ENCODE data around the gene YIPF5.

The YIPF5 gene

DNA sequence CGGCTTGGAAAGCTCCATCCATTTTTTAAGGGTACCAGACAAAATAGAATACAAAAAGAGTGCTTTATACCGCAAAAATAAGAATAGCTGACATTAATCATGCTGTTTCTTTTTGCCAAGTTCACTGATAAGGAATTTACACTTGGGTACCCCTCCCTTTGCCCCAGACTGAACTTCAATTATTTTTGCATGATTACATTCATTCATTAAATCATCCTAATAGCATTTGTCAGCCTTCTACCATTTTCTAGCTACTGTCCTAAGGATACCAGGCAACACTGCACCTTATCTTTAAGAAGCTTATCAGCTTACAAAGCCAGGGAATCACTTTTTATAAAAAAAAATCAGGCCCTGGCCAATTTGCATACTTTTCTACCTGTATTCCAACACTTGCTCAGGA is 48.4 kb downstream of the YIPF5 start:
- DNase-seq, result no peak

- no peak for DNase-seq
Observed at GRCh38 chr5:144121577-144121976, 48.9 kb downstream of the YIPF5 start.

DNA sequence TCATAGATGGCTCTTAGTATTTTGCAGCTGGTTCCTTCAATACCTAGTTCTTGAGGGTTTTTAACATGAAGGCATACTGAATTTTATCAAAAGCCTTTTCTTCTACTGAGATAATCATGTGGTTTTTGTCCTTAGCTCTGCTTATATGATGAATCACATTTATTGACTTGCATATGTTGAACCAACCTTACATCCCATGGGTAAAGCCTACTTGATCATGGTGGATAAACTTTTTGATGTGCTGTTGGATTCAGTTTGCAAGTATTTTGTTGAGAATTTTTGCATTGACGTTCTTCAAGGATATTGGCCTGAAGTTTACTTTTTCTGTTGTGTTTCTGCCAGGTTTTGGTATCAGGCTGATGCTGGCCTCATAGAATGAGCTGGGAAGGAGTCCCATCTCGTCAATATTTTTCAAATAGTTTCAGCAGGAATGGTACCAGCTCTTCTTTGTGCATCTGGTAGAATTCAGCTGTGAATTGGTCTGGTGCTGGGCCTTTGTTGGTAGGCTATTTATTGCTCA is 49.7 kb downstream of the YIPF5 start:
- no peak for DNase-seq

GRCh38 chr5:144117412-144117811 is 53.0 kb downstream of the YIPF5 start:
- no peak for DNase-seq

DNA sequence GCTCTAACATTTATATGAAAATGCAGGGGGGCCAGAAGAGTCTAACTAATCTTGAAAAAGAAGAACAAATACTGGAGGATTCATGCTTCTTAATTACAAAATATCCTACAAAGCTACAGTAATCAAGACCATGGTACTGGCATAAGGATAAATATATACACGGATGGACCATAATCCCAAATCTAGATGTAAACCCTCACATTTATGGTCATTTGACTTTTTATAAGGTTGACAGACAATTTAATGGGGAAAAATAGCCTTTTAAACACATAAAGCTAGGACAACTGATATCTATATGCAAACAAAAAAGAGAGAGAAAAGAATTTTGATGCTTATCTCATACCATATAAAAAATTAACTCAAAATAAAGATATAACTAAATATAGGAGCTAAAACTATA is 55.9 kb downstream of the YIPF5 start:
- DNase-seq, result no peak
